ENCODE measurements around the gene STAP2. TPM values are rescaled to one million over a fixed set of nuclear protein-coding genes. Genes with fewer than 3 reads are reported as not detected.

Gene STAP2
- polyA plus RNA-seq, 1 experiment, result 5.3 TPM

- Histone ChIP-seq H3K27me3 (ENCODE audit: control insufficient read depth, insufficient read depth, low read length) (no peaks in the 10 kb centered on the region), H3K4me3 (ENCODE audit: low read depth, low read length) (peak overlapping the region; percentile 52), H3K9me3 (ENCODE audit: control insufficient read depth, insufficient read depth, low read length) (peaks cover 10% of the 10 kb centered on the region; the same call in 1 of the 2 replicates), H3K27ac (ENCODE audit: low read depth, low read length) (no peak overlapping the region)
- ChIA-PET CTCF (no interaction called here), POLR2A (interaction anchor here (0.6 to 1.5 kb wide), 3 partner anchors 10 to 305 kb away, joined by 3 to 9 read pairs (median 3); partner anchors contain the start of gene MPND)
- no peak for TF ChIP-seq CTCF (IDR thresholded peaks at IDR 0.05; ENCODE audit: low read depth, low read length)
- DNase-seq (ENCODE audit: low read depth, low spot score), result no peak
These were observed 10.8 kb downstream of the STAP2 start for GRCh38 chr19:4327877-4328242.

GRCh38 chr19:4327252-4327876 lies 11.3 kb downstream of the STAP2 start:
- no peak for DNase-seq (ENCODE audit: low read depth, low spot score)
- TF ChIP-seq CTCF (IDR thresholded peaks at IDR 0.05; ENCODE audit: low read depth, low read length), result no peak
- Histone ChIP-seq H3K27ac (ENCODE audit: low read depth, low read length) (no peak overlapping the region), H3K9me3 (ENCODE audit: control insufficient read depth, insufficient read depth, low read length) (peaks cover 12% of the 10 kb centered on the region), H3K4me3 (ENCODE audit: low read depth, low read length) (peak overlapping the region; percentile 52), H3K27me3 (ENCODE audit: control insufficient read depth, insufficient read depth, low read length) (no peaks in the 10 kb centered on the region)
- ChIA-PET CTCF (no interaction called here), POLR2A (interaction anchor here (1.0 to 1.5 kb wide), 2 partner anchors 10 to 16 kb away, joined by 3 to 9 read pairs; partner anchors contain the start of gene MPND)

GRCh38 chr19:4326837-4327251 lies 11.8 kb downstream of the STAP2 start:
- Histone ChIP-seq H3K4me3 (ENCODE audit: low read depth, low read length) (peak overlapping the region; percentile 22; the same call in 1 of the 2 replicates), H3K27ac (ENCODE audit: low read depth, low read length) (no peak overlapping the region), H3K27me3 (ENCODE audit: control insufficient read depth, insufficient read depth, low read length) (no peaks in the 10 kb centered on the region), H3K9me3 (ENCODE audit: control insufficient read depth, insufficient read depth, low read length) (peaks cover 15% of the 10 kb centered on the region)
- DNase-seq (ENCODE audit: low read depth, low spot score), result no peak
- CTCF ChIA-PET, result no interaction called here
- TF ChIP-seq CTCF (IDR thresholded peaks at IDR 0.05; ENCODE audit: low read depth, low read length), result no peak
- POLR2A ChIA-PET, result no interaction called here

- no peak for DNase-seq (ENCODE audit: low read depth, low spot score)
- POLR2A ChIA-PET, result no interaction called here
- H3K9me3 ChIP-seq (ENCODE audit: control insufficient read depth, insufficient read depth, low read length), result peaks cover 20% of the 10 kb centered on the region
- CTCF ChIA-PET, result no interaction called here
- H3K27me3 ChIP-seq (ENCODE audit: control insufficient read depth, insufficient read depth, low read length), result no peaks in the 10 kb centered on the region
- no peak overlapping the region for H3K4me3 ChIP-seq (ENCODE audit: low read depth, low read length)
- TF ChIP-seq CTCF (IDR thresholded peaks at IDR 0.05; ENCODE audit: low read depth, low read length), result no peak
- no peak overlapping the region for H3K27ac ChIP-seq (ENCODE audit: low read depth, low read length)
These were observed 12.3 kb downstream of the STAP2 start for GRCh38 chr19:4326215-4326836.

GRCh38 chr19:4324228-4324627 lies 14.4 kb downstream of the STAP2 start:
- ChIA-PET POLR2A (interaction anchor here (0.6 to 1.6 kb wide), 3 partner anchors 19 to 48 kb away, joined by 3 to 7 read pairs (median 5); partner anchors contain the start of gene MPND), CTCF (no interaction called here)
- Histone ChIP-seq H3K4me3 (ENCODE audit: low read depth, low read length) (no peak overlapping the region), H3K27ac (ENCODE audit: low read depth, low read length) (no peak overlapping the region), H3K9me3 (ENCODE audit: control insufficient read depth, insufficient read depth, low read length) (peaks cover 29% of the 10 kb centered on the region), H3K27me3 (ENCODE audit: control insufficient read depth, insufficient read depth, low read length) (no peaks in the 10 kb centered on the region)
- no peak for DNase-seq (ENCODE audit: low read depth, low spot score)
- TF ChIP-seq CTCF (IDR thresholded peaks at IDR 0.05; ENCODE audit: low read depth, low read length), result no peak

All from AG04450 (cell line).